Omental fat pad (tissue), 4 donors: Measurements from ENCODE around the gene MFNG. TPM values are rescaled to one million over a fixed set of nuclear protein-coding genes. Genes with fewer than 3 reads are reported as not detected.
"Not testable (repeated sequence)": the region's sequence is repeated elsewhere in the genome, so short reads cannot be mapped to it uniquely, and the experiment has no call there.

ENCODE experiments used
- ATAC-seq: fragments of 150-250 bp; one replicate; pipeline ENCODE4 v1.9.1; 2016; ENCODE audit warnings: mild to moderate bottlenecking, moderate library complexity; ENCODE audit not compliant: low FRiP score
- DNase-seq: peaks from one replicate; pipeline ENCODE4 v3.0.0-alpha.2; 2019; ENCODE audit warnings: low spot score
- CTCF ChIP-seq, 3 donors: fragments of 450-650 bp; IDR thresholded peaks; one replicate each; pipeline ENCODE4 v1.5.1; 2016 to 2017; ENCODE audit warnings: antibody characterized with exemption in 3 of 3, mild to moderate bottlenecking in 3 of 3, moderate library complexity in 2 of 3
- total RNA-seq, 4 donors: library from RNA; depleted of rRNA; stranded (reverse); fragments of >200 nt; gene quantifications; one replicate each; pipeline ENCODE4 v1.1.0, GENCODE V29; 2016

Gene MFNG
- total RNA-seq = 10 to 100 TPM; 16.0 to 64.2 (median 35.7) TPM

GRCh38 chr22:37486224-37486845, at the start of gene MFNG:
TSS of gene MFNG (minus strand) at chr22:37486384. CDS start at chr22:37486177, 207 bp downstream.
- TF ChIP-seq CTCF (IDR thresholded peaks at IDR 0.05) = no peak
- ATAC-seq = peak; percentile 80
- no peak for DNase-seq

- ATAC-seq = no peak
- DNase-seq = no peak
- TF ChIP-seq CTCF (IDR thresholded peaks at IDR 0.05) = no peak
These were observed 49.0 kb upstream of the MFNG start for GRCh38 chr22:37535159-37535558.

GRCh38 chr22:37534445-37534844, 48.3 kb upstream of the MFNG start:
- ATAC-seq (no peak), DNase-seq (no peak)
- no peak for TF ChIP-seq CTCF (IDR thresholded peaks at IDR 0.05)

- ATAC-seq = no peak
- no peak for TF ChIP-seq CTCF (IDR thresholded peaks at IDR 0.05)
- no peak for DNase-seq
These were observed 47.8 kb upstream of the MFNG start for GRCh38 chr22:37533995-37534394.

- DNase-seq (no peak), ATAC-seq (no peak)
These were observed 43.6 kb upstream of the MFNG start for GRCh38 chr22:37529652-37530345.

GRCh38 chr22:37527952-37528351, 41.8 kb upstream of the MFNG start:
- ATAC-seq, DNase-seq: not testable (repeated sequence)

More at GRCh38 chr22:37529652-37530345, 43.6 kb upstream of the MFNG start:
- no peak for TF ChIP-seq CTCF (IDR thresholded peaks at IDR 0.05)

- not testable (repeated sequence) for DNase-seq, ATAC-seq
These were observed 41.0 kb upstream of the MFNG start for GRCh38 chr22:37527081-37527752.

- no peak for TF ChIP-seq CTCF (IDR thresholded peaks at IDR 0.05)
- DNase-seq (no peak), ATAC-seq (peak; percentile 13)
These were observed 40.2 kb upstream of the MFNG start for GRCh38 chr22:37526376-37526775.
